HepG2 (cell line): ENCODE data around the gene NAGK. TPM values are rescaled to one million over a fixed set of nuclear protein-coding genes. Genes with fewer than 3 reads are reported as not detected.

Experiments used
- ATAC-seq: fragments of 200-7000 bp; cut with Tn5 transposase; 3 replicates; pipeline ENCODE4 v1.9.1; 2020; ENCODE audit warnings: mild to moderate bottlenecking, moderate library complexity
- BruUV-seq: library from RNA; stranded (reverse); fragments of 400-500 nt; replicated peaks from 2 replicates; lab custom pipeline; 2021; lab: Mats Ljungman, UMichigan
- CTCF ChIA-PET: fragments of 300-600 bp; formaldehyde crosslinking; extraction: SDS; loops from one replicate; lab custom pipeline; 2021; ENCODE audit warnings: low total read pairs, inconsistent platforms, low intra/inter-chr PET ratio; lab: Yijun Ruan, JAX
- POLR2A ChIA-PET: fragments of 350-600 bp; sonication (Branson Sonifier 250); formaldehyde crosslinking; loops from one replicate; lab custom pipeline; 2020; ENCODE audit warnings: antibody characterized with exemption, inconsistent platforms; lab: Yijun Ruan, JAX
- DNase-seq: peaks from one replicate; pipeline ENCODE4 v3.0.0-alpha.2; 2015; ENCODE audit warnings: low spot score
- FAIRE-seq: peaks from 3 replicates; lab custom pipeline; 2011; peaks lifted over from hg19 to GRCh38; lab: Jason Lieb, UNC
- H2AFZ ChIP-seq: one replicate; pipeline ENCODE4 v1.6.1; 2011; ENCODE audit warnings: low read length, inconsistent platforms
- H3K27ac ChIP-seq: fragments of 300-600 bp; 3 replicates; pipeline ENCODE4 v1.8.0; 2011; ENCODE audit warnings: mixed run types, mild to moderate bottlenecking, mixed read lengths, low read length, inconsistent platforms; ENCODE audit not compliant: insufficient read depth; ENCODE audit errors: extremely low read length
- H3K27me3 ChIP-seq, 2 experiments: fragments of 200-600 bp in 1 of 2; 2 replicates in 1 of 2; 3 replicates in 1 of 2; pipeline versions ENCODE4 v1.6.0 to v1.8.0; 2011; ENCODE audit warnings: low read length in 2 of 2, mild to moderate bottlenecking in 2 of 2, moderate library complexity in 2 of 2, inconsistent platforms in 1 of 2; ENCODE audit not compliant: insufficient read depth in 2 of 2, control insufficient read depth in 1 of 2
- H3K36me3 ChIP-seq, 2 experiments: fragments of 200-600 bp in 1 of 2; replicated peaks in 1 of 2; 2 replicates in 1 of 2; 3 replicates in 1 of 2; pipeline versions ENCODE4 v1.5.1 to v1.8.0; 2011; ENCODE audit warnings: low read length in 2 of 2, inconsistent platforms in 1 of 2; ENCODE audit not compliant: insufficient read depth in 2 of 2, control insufficient read depth in 1 of 2
- H3K4me1 ChIP-seq: 2 replicates; pipeline ENCODE4 v1.5.1; 2012; ENCODE audit warnings: low read length, inconsistent platforms; ENCODE audit not compliant: insufficient read depth
- H3K4me2 ChIP-seq: 2 replicates; pipeline ENCODE4 v1.6.0; 2011; ENCODE audit warnings: low read depth, low read length, inconsistent platforms
- H3K4me3 ChIP-seq, 3 experiments: fragments of 200-600 bp in 1 of 3; sonication (generic), shearing (Covaris generic) in 1 of 3; replicated peaks in 1 of 3; 2 replicates each; pipeline ENCODE4 v1.5.1; 2011 to 2016; ENCODE audit warnings: low read length in 3 of 3, inconsistent platforms in 2 of 3, low read depth in 2 of 3, mild to moderate bottlenecking in 2 of 3, control low read depth in 1 of 3, mixed read lengths in 1 of 3; ENCODE audit not compliant: insufficient read depth in 1 of 3
- H3K79me2 ChIP-seq: one replicate; pipeline ENCODE4 v1.6.1; 2011; ENCODE audit warnings: low read length, inconsistent platforms; ENCODE audit not compliant: insufficient read depth
- H3K9ac ChIP-seq: 2 replicates; pipeline ENCODE4 v1.6.0; 2011; ENCODE audit warnings: mild to moderate bottlenecking, low read depth, low read length, inconsistent platforms; ENCODE audit not compliant: insufficient read depth
- H3K9me3 ChIP-seq: 2 replicates; pipeline ENCODE4 v1.5.1; 2012; ENCODE audit warnings: mild to moderate bottlenecking, low read length
- H4K20me1 ChIP-seq: 2 replicates; pipeline ENCODE4 v1.6.0; 2011; ENCODE audit warnings: inconsistent platforms, mild to moderate bottlenecking, low read length, moderate library complexity; ENCODE audit not compliant: insufficient read depth
- CCAR2 ChIP-seq: fragments of 200-400 bp; formaldehyde crosslinking; optimal IDR thresholded peaks from 2 replicates; pipeline ENCODE3; 2018; ENCODE audit warnings: low read depth, mild to moderate bottlenecking, low read length, moderate library complexity
- ELF3 ChIP-seq: IDR thresholded peaks from 2 replicates; pipeline ENCODE4 v1.6.1; 2016; ENCODE audit warnings: missing genetic modification reagents, missing compliant biosample characterization
- FOXA3 ChIP-seq: IDR thresholded peaks from 2 replicates; pipeline ENCODE4 v1.6.1; 2016; ENCODE audit warnings: missing genetic modification reagents, missing compliant biosample characterization
- FOXK2 ChIP-seq: fragments of 450-650 bp; IDR thresholded peaks from 2 replicates; pipeline ENCODE4 v1.6.1; 2016
- GATAD2A ChIP-seq: IDR thresholded peaks from 2 replicates; pipeline ENCODE4 v1.6.1; 2016
- MBD4 ChIP-seq: IDR thresholded peaks from 2 replicates; pipeline ENCODE4 v1.6.1; 2012; ENCODE audit warnings: low read length, inconsistent platforms, borderline replicate concordance
- RARA ChIP-seq: IDR thresholded peaks from 2 replicates; pipeline ENCODE4 v1.6.1; 2016; ENCODE audit warnings: missing genetic modification reagents, missing compliant biosample characterization
- SAP130 ChIP-seq: IDR thresholded peaks from 2 replicates; pipeline ENCODE4 v1.6.1; 2016; ENCODE audit warnings: low read depth
- SMARCE1 ChIP-seq: fragments of 450-650 bp; IDR thresholded peaks from 2 replicates; pipeline ENCODE4 v1.6.1; 2017; ENCODE audit warnings: borderline replicate concordance
- ZBTB21 ChIP-seq: sonication (generic); formaldehyde crosslinking; IDR thresholded peaks from 2 replicates; pipeline ENCODE4 v1.4.0; 2020; ENCODE audit warnings: missing genetic modification reagents
- ZNF670 ChIP-seq: sonication (generic); formaldehyde crosslinking; IDR thresholded peaks from 2 replicates; pipeline ENCODE4 v1.8.0; 2022; ENCODE audit warnings: mild to moderate bottlenecking, missing genetic modification reagents, borderline replicate concordance
- ZNF678 ChIP-seq: sonication (generic); formaldehyde crosslinking; IDR thresholded peaks from 2 replicates; pipeline ENCODE4 v1.4.0; 2020; ENCODE audit warnings: mild to moderate bottlenecking, missing genetic modification reagents
- ZSCAN30 ChIP-seq: sonication (generic); formaldehyde crosslinking; IDR thresholded peaks from 2 replicates; pipeline ENCODE4 v1.5.0; 2020; ENCODE audit warnings: mild to moderate bottlenecking, missing genetic modification reagents
- WGBS: methylation state at CpG from one replicate; pipeline ENCODE4 v1.1.6; 2017; ENCODE audit warnings: low lambda C conversion rate; 5-methylcytosine and 5-hydroxymethylcytosine counted together
- in situ Hi-C: cut with HindIII; loops from 2 replicates; pipeline ENCODE4 v1.10.0; 2017; ENCODE audit warnings: low pct_unique_long_range_greater_than_20kb; ENCODE audit not compliant: extremely low pct_ligation_motif_present
- intact Hi-C: fragments of 100-400 bp; cut with micrococcal nuclease; formaldehyde crosslinking; loops from one replicate; pipeline ENCODE4 v1.10.0; 2022; ENCODE audit not compliant: unreplicated experiment
- polyA plus RNA-seq, 8 experiments: library from polyadenylated mRNA; depleted of rRNA in 3 of 8; stranded (reverse) in 7 of 8; unstranded in 1 of 8; fragments of >200 nt; fragmentation: Illumina TruSeq in 4 of 8; extraction: Trizol in 4 of 8; gene quantifications; 2 replicates each; pipeline versions ENCODE4 v1.2.1 to v1.2.3, GENCODE V29; 2011 to 2016; ENCODE audit warnings: low read depth in 4 of 8, missing spikeins in 1 of 8, mixed read lengths in 1 of 8; ENCODE audit not compliant: insufficient read depth in 1 of 8
- total RNA-seq, 5 experiments: library from RNA; depleted of rRNA; stranded (reverse); fragments of >200 nt; fragmentation: Illumina TruSeq; extraction: Trizol; gene quantifications; 2 replicates each; pipeline ENCODE4 v1.2.3, GENCODE V29; 2016; ENCODE audit warnings: low read depth in 1 of 5

The NAGK gene
- total and polyA plus RNA-seq, 2 of the 13 experiments (the other 11 are each of a cell fraction or from before 2014, with no cell fraction given) = 24.4 to 35.2 TPM

- TF ChIP-seq CCAR2 (no peak), MBD4 (no peak), ELF3 (CRISPR knock-in tag) (peak; percentile 48; the same call in 1 of the 2 replicates)
Observed at GRCh38 chr2:71100195-71100964, 31.9 kb downstream of the NAGK start (continued).

DNA sequence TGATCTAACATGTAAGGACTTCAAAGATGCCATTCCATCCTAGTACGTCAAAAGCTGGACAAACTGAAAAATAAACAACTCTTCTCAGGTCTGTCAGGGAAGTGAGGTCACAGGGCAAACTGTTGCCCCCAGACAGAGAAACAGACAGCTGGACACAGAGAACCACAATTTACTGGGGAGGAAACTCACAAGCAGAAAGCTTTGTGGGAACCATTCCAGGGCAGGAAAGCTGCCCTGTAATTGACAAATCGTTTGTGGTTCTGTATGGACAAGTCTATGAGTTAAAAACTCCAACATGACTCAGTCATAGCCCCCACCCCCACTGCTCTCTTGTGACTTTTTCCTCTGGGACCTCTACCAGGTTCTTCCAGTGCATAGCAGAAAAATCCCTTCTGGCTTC, 33.2 kb downstream of the NAGK start:
- 0 out of 5 replicates have a peak, but pooled peaks cover 0 to 7% of the 10 kb centered on the region in 2 experiments for H3K27me3 ChIP-seq
- WGBS = 3% methylated on average over 2 of the region's 2 CpGs
- ChIA-PET POLR2A (interaction anchor here (0.9 to 3.6 kb wide), 2 partner anchors 29 to 53 kb away, joined by 3 to 25 read pairs; partner anchors contain the start of genes MCEE and MPHOSPH10), CTCF (interaction anchor here (2.7 kb wide), 1 partner anchor 53 kb away, joined by 24 read pairs; no protein-coding TSS in a partner anchor)
- peaks cover 45% of the 10 kb centered on the region for H3K4me1 ChIP-seq
- intact Hi-C loops (no loop called here), in situ Hi-C loops (loop anchor here (5.0 kb wide), 1 partner anchor 56 kb away; no protein-coding TSS in a partner anchor)
- no peak overlapping the region for H2AFZ ChIP-seq
- no peak for ATAC-seq
- H3K27ac ChIP-seq = no peak overlapping the region
- H3K9ac ChIP-seq = no peak overlapping the region
- no TSS peak for BruUV-seq
- no peaks in the 10 kb centered on the region for H3K9me3 ChIP-seq
- H3K36me3 ChIP-seq = no peaks in the 10 kb centered on the region
- no peak for FAIRE-seq
- DNase-seq = peak; percentile 50
- H3K4me2 ChIP-seq = peak overlapping the region; percentile 36
- H4K20me1 ChIP-seq = no peaks in the 10 kb centered on the region
- peak; percentile 9; the same call in 1 of the 2 replicates for TF ChIP-seq RARA (CRISPR knock-in tag)
- no peak for TF ChIP-seq ZSCAN30 (CRISPR knock-in tag)
- peak; percentile 28 for TF ChIP-seq SAP130 (CRISPR knock-in tag)
- TF ChIP-seq ZNF678 (CRISPR knock-in tag) = no peak
- TF ChIP-seq ZBTB21 (CRISPR knock-in tag) = 0 out of 2 replicates have a peak, but pooled peaks have one; percentile 25
- peak; percentile 26; the same call in 1 of the 2 replicates for TF ChIP-seq GATAD2A
- no peak for TF ChIP-seq FOXK2
- no peak for TF ChIP-seq ZNF670
- TF ChIP-seq FOXA3 (CRISPR knock-in tag) = peak; percentile 44
- no peak for TF ChIP-seq SMARCE1
- no peaks in the 10 kb centered on the region for H3K79me2 ChIP-seq
- no peak overlapping the region; a peak in 1 of 6 replicates for H3K4me3 ChIP-seq
